Activated CD4-positive, CD25-positive, alpha-beta regulatory T cell treated with anti-CD3 and anti-CD28 coated beads, Interleukin-2, amount 50 U/mL, for 72 hours (primary cell): ENCODE results near the gene GTF3C1.
"Not testable (repeated sequence)": the region's sequence is repeated elsewhere in the genome, so short reads cannot be mapped to it uniquely, and the experiment has no call there.

Experiments used
- DNase-seq: peaks from one replicate; pipeline ENCODE4 v3.0.0; 2021

The GTF3C1 gene, protein sequence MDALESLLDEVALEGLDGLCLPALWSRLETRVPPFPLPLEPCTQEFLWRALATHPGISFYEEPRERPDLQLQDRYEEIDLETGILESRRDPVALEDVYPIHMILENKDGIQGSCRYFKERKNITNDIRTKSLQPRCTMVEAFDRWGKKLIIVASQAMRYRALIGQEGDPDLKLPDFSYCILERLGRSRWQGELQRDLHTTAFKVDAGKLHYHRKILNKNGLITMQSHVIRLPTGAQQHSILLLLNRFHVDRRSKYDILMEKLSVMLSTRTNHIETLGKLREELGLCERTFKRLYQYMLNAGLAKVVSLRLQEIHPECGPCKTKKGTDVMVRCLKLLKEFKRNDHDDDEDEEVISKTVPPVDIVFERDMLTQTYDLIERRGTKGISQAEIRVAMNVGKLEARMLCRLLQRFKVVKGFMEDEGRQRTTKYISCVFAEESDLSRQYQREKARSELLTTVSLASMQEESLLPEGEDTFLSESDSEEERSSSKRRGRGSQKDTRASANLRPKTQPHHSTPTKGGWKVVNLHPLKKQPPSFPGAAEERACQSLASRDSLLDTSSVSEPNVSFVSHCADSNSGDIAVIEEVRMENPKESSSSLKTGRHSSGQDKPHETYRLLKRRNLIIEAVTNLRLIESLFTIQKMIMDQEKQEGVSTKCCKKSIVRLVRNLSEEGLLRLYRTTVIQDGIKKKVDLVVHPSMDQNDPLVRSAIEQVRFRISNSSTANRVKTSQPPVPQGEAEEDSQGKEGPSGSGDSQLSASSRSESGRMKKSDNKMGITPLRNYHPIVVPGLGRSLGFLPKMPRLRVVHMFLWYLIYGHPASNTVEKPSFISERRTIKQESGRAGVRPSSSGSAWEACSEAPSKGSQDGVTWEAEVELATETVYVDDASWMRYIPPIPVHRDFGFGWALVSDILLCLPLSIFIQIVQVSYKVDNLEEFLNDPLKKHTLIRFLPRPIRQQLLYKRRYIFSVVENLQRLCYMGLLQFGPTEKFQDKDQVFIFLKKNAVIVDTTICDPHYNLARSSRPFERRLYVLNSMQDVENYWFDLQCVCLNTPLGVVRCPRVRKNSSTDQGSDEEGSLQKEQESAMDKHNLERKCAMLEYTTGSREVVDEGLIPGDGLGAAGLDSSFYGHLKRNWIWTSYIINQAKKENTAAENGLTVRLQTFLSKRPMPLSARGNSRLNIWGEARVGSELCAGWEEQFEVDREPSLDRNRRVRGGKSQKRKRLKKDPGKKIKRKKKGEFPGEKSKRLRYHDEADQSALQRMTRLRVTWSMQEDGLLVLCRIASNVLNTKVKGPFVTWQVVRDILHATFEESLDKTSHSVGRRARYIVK (N-terminal part only)

GRCh38 chr16:27549746-27550581 lies at the start of gene GTF3C1, which contains the start of gene KATNIP:
Gene GTF3C1, minus strand, starts transcription at chr16:27549913. Its CDS starts 23 bp downstream, at chr16:27549890.
Gene KATNIP, plus strand, starts transcription at chr16:27550144. Its CDS starts 27 bp downstream, at chr16:27550171.
- DNase-seq = peak; percentile 100

GRCh38 chr16:27598931-27599565 lies 49.3 kb upstream of the GTF3C1 start:
- DNase-seq = no peak

DNA sequence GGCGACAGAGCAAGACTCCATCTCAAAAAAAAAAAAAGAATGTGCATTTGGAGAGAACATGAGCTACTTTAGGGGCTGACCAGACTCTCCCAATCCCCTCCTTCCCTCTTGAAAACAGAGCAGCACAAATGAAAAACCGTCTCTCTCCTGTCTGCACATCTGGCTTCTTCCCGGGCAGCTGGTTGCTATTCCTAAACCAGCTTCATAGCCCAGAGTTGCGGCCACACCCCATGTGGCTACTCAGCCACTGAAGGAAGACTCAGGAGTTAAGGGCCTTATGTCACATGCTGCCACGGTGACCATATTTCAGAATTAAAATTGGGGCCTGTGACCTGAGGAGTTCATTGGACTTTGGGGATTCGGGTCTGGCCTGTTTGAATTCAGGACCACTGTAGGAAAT lies 48.5 kb upstream of the GTF3C1 start:
- no peak for DNase-seq

- DNase-seq = no peak
Measured at GRCh38 chr16:27597361-27597760, 47.6 kb upstream of the GTF3C1 start.

GRCh38 chr16:27596411-27596810 lies 46.7 kb upstream of the GTF3C1 start:
- no peak for DNase-seq

- DNase-seq = no peak
Measured at GRCh38 chr16:27595993-27596392, 46.3 kb upstream of the GTF3C1 start.

- no peak for DNase-seq
Measured at GRCh38 chr16:27595475-27595874, 45.8 kb upstream of the GTF3C1 start.

DNA sequence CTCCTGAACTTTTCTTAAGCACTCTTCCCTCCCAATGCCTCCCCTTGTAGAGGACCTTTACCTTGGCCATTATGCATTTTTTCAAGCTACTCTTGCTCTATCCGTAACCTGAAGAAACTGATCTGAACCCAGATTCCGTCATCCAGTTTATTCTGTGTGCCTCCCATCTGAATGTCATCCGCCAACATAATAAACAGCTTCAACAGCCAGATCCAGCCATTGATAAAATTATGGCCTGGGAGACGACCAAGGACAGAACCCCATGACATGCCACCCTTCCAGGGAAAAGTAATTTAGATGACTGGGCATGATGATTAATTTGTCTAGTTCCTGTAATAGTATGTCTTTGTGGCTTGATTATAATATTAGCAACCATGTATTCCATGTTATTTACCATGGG lies 42.1 kb upstream of the GTF3C1 start:
- no peak for DNase-seq

- DNase-seq = no peak
Measured at GRCh38 chr16:27588057-27588456, 38.3 kb upstream of the GTF3C1 start.

GRCh38 chr16:27586711-27587110 lies 37.0 kb upstream of the GTF3C1 start:
- no peak for DNase-seq

DNA sequence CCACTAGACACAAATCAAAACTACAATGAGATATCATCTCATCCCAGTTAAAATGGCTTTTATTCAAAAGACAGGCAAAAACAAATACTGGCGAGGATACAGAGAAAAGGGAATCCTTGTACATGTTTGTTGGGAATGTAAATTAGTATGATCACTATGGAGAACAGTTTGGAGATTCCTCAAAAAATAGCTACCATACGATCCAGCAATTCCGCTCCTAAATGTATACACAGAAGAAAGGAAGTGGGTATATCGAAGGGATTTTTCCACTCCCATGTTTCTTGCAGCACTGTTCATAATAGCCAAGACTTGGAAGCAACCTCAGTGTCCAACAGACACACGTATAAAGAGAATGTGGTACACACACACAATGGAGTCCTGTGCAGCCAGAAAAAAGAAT lies 35.5 kb upstream of the GTF3C1 start:
- DNase-seq = no peak

DNA sequence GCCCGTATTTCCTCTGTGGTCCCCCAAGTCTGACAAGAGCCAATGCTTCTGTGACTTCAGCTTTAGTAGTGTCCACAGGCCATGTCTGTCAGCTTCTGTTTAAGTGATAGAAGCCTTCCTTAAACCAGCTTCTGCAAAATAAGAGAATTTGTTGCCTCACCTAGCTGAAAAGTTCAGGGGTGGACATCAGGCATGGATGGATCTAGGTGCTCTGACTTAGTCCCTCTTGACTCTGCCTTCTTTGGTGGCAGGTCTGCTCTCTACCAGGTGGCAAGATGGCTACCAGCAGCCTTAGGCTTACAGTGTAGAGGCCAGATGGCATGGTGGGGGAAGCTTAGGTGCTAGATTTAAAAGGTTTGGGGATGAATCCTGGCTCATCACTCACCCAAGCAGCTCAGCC lies 33.9 kb upstream of the GTF3C1 start:
- no peak for DNase-seq

- no peak for DNase-seq
Measured at GRCh38 chr16:27582883-27583282, 33.2 kb upstream of the GTF3C1 start.

- no peak for DNase-seq
Measured at GRCh38 chr16:27579087-27579980, 29.6 kb upstream of the GTF3C1 start.

DNA sequence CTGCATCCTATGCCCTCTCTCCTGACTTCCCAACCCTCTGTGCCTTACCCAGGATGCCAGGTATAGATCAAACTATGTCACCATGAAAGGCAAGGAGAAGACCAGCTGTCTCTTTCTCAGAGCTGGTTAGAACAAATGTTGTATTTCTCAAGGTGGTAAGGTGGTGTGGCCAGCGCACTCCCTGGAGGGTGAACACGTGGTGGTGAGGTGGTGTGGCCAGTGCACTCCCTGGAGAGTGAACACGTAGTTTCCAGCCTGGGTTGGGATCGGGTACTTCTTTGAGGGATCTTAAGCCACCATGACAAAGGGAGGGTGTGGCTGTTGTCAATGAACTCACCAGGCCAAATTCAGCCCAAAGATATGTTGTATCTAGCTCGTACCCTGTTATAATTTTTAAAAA lies 27.0 kb upstream of the GTF3C1 start:
- DNase-seq = no peak

DNA sequence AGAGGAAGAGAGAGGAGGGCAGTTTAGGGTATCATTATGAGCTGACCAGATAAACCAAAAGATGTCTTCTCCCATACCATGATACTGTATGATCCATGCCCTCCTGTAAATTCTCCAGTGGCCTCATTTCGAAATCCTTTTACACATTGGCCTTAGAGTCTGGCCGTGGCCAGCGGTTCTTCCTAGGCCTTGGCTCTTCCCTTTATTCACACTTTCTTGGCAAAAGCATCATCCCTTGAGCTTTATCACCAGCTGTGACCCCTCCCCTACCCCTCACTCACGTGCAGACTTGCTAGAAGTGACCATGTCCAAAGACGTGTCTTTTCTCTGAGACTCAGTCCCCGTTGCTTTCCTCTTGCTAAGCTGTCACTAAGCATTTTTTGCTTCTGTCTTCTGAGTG lies 23.0 kb upstream of the GTF3C1 start:
- DNase-seq = no peak

DNA sequence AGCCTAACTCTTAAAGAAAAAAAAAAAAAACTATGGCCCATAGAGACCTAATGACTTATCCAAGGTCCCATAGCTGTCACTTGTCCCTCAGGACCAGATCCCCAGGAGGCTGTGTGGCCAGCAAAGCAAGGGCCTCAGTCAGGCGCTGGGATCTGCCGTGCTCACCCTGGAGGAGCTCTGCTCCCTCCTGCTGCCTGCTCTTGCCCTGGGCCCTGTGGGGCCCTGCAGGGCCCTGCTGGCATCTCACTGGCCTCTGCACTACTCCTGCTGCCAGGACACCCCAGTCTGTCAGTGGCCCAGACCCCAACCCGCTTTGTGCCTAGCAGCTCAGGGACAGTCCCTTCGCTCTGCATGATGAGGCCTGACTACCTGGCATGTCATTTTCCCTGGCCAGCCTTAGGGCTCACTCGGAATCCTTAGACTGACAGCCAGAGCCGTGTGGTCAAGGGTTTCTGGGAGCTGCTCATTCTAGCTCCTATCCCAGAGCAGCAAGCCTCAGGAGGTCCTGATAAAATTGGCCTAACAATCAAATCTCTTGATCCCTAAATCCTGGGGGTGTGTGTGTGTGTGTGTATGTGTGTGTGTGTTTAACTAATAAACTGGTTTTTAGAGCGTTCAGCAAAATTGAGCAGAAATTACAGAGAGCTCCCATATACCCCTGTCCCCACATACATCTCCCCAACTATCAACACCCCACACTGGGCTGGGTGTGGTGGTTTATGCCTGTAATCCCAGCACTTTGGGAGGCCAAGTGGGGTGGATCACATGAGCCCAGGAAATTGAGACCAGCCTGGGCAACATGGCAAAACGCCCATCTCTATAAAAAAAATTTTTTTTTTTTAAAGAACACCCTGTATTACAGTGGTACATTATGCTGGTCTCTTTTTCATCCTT lies 22.0 kb upstream of the GTF3C1 start:
- DNase-seq = no peak

GRCh38 chr16:27570986-27571385 lies 21.3 kb upstream of the GTF3C1 start:
- DNase-seq = not testable (repeated sequence)

DNA sequence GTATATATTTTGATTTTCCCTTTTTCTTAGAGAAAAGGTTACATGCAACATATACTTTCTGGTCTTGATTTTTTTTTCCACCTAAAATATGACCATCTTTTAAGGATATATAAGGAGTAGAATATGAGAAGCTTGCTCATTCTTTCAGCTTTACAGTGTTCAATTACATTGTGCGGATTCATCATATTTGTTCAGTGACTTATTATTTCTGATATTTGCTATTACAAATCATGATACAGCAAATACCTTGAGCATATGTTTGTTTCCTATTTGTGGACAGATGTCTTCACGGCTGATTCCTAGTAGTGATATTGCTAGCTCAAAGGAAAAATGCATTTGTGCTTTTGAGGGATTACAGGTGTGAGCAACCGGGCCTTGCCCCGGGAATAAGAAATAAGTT lies 18.4 kb upstream of the GTF3C1 start:
- no peak for DNase-seq
